Ishikawa (cell line): ENCODE measurements around the gene CDV3.
A peak's percentile ranks its signal among the peaks of the same experiment; 100 is the strongest.

ENCODE experiments used
- CEBPB ChIP-seq: IDR thresholded peaks from 2 replicates; pipeline ENCODE4 v1.6.1; 2012
- CREB1 ChIP-seq: IDR thresholded peaks from 2 replicates; pipeline ENCODE4 v1.6.1; 2012; ENCODE audit warnings: low read depth
- EGR1 ChIP-seq: IDR thresholded peaks from 2 replicates; pipeline ENCODE4 v1.6.1; 2012
- EP300 ChIP-seq: IDR thresholded peaks from 2 replicates; pipeline ENCODE4 v1.6.1; 2012; ENCODE audit warnings: borderline replicate concordance
- FOXM1 ChIP-seq: IDR thresholded peaks from 2 replicates; pipeline ENCODE4 v1.6.1; 2012; ENCODE audit warnings: low read depth, borderline replicate concordance
- MAX ChIP-seq: IDR thresholded peaks from 2 replicates; pipeline ENCODE4 v1.6.1; 2012
- NFIC ChIP-seq: IDR thresholded peaks from 2 replicates; pipeline ENCODE4 v1.6.1; 2012
- RAD21 ChIP-seq: IDR thresholded peaks from 2 replicates; pipeline ENCODE4 v1.6.1; 2012; ENCODE audit warnings: low read depth
- REST ChIP-seq: IDR thresholded peaks from 2 replicates; pipeline ENCODE4 v1.6.1; 2012; ENCODE audit warnings: low read depth, mild to moderate bottlenecking
- TAF1 ChIP-seq: IDR thresholded peaks from 2 replicates; pipeline ENCODE4 v1.6.1; 2012; ENCODE audit warnings: low read depth, mild to moderate bottlenecking
- TCF12 ChIP-seq: IDR thresholded peaks from 2 replicates; pipeline ENCODE4 v1.6.1; 2012; ENCODE audit warnings: low read depth
- TEAD4 ChIP-seq: IDR thresholded peaks from 2 replicates; pipeline ENCODE4 v1.6.1; 2012
- USF1 ChIP-seq: IDR thresholded peaks from 2 replicates; pipeline ENCODE4 v1.6.1; 2012
- YY1 ChIP-seq: IDR thresholded peaks from 2 replicates; pipeline ENCODE4 v1.6.1; 2012; ENCODE audit warnings: low read depth
- ZBTB7A ChIP-seq: IDR thresholded peaks from 2 replicates; pipeline ENCODE4 v1.6.1; 2012; ENCODE audit warnings: low read depth

The CDV3 gene

GRCh38 chr3:133576169-133576568 is 2.7 kb downstream of the CDV3 start:
- no peak for TF ChIP-seq ZBTB7A
- no peak for TF ChIP-seq TEAD4
- TF ChIP-seq USF1 = no peak
- no peak for TF ChIP-seq NFIC
- no peak for TF ChIP-seq RAD21
- no peak for TF ChIP-seq CEBPB
- TF ChIP-seq FOXM1 = no peak
- no peak for TF ChIP-seq CREB1
- TF ChIP-seq EGR1 = no peak
- TF ChIP-seq REST = no peak
- TF ChIP-seq EP300 = no peak
- TF ChIP-seq YY1 = no peak

- TF ChIP-seq CEBPB = no peak
- TF ChIP-seq RAD21 = peak; percentile 54
Observed at GRCh38 chr3:133578548-133579191, 5.2 kb downstream of the CDV3 start.

- TF ChIP-seq CREB1 (no peak), YY1 (no peak), ZBTB7A (no peak), MAX (no peak), EP300 (no peak), RAD21 (no peak), USF1 (no peak)
Observed at GRCh38 chr3:133583396-133583795, 9.9 kb downstream of the CDV3 start.

- TF ChIP-seq ZBTB7A (no peak), NFIC (no peak), FOXM1 (no peak), TAF1 (no peak), YY1 (no peak), CEBPB (no peak), REST (no peak), TEAD4 (no peak), USF1 (no peak), MAX (no peak), EP300 (no peak), EGR1 (no peak), RAD21 (no peak), TCF12 (no peak), CREB1 (no peak)
Observed at GRCh38 chr3:133588035-133588434, 14.5 kb downstream of the CDV3 start.

GRCh38 chr3:133588784-133589465 is 15.4 kb downstream of the CDV3 start:
- TF ChIP-seq NFIC = no peak
- no peak for TF ChIP-seq ZBTB7A
- TF ChIP-seq REST = no peak
- no peak for TF ChIP-seq TCF12
- no peak for TF ChIP-seq FOXM1
- TF ChIP-seq TAF1 = no peak
- no peak for TF ChIP-seq CEBPB
- no peak for TF ChIP-seq YY1
- no peak for TF ChIP-seq EP300
- TF ChIP-seq EGR1 = no peak
- no peak for TF ChIP-seq RAD21
- TF ChIP-seq MAX = no peak
- TF ChIP-seq USF1 = no peak
- TF ChIP-seq CREB1 = no peak
- no peak for TF ChIP-seq TEAD4
